Measurements from ENCODE around the gene KLHL25.

The KLHL25 gene

DNA sequence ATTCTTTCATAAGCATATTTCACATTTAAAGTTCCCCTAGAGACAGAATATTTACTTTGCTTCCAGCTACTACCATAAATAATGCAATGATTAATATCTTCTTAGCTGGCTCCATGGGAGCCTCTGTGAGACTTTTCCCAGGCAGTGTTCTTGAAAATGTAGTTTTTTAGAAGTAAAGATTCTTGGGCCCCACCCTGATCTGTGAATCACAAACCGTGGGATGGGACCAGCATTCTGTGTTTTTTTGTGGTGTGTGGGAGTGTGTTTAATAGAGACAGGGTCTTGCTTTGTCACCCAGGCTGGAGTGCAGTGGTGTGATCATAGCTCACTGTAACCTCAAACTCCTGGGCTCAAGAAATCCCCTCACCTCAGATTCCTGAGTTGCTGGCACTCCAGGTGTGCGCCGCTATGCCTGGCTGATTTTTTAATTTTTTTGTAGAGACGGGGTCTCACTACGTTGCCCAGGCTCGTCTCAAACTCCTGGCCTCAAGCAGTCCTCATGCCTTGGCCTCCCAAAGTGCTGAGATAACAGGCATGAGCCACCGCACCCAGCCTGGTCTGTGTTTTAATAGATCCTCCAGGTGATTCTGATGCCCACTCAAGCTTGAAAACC is 83.0 kb downstream of the KLHL25 start:
- no peak for DNase-seq

DNA sequence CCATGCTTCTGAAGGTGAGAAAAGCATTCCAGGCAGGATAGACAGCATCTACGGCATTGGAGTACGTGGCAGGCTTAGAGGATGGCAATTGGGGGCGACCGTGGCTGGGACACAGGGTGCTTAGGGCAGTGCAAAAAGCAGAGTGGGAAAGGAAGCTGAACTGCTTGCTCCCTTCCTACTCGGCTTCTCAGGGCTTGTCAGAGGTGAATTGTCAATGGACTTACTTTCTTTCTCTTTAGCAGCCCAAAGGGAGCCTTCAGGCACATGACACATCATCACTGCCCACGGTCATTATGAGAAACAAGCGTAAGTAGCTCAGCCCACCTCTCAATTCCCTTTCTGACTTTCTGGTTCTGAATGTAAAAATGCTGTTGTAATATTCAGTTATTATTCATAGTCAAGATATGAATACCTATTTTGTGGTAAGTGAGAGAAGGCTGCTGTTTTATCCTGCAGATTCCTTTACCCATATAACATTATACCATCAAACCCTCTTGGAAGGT is 84.3 kb downstream of the KLHL25 start:
- no peak for DNase-seq

Data from fibroblast of skin of abdomen (primary cell).